ENCODE measurements around the gene CPNE9. TPM values are rescaled to one million over a fixed set of nuclear protein-coding genes. Genes with fewer than 3 reads are reported as not detected.

CPNE9 gene
- total RNA-seq = not detected

GRCh38 chr3:9703736-9704346 is at the start of gene CPNE9:
Gene CPNE9 (plus strand): TSS chr3:9703833. CDS start chr3:9703997, 164 bp downstream.
- Histone ChIP-seq H3K27ac (no peak within 1 kb of the TSS), H3K4me1 (peaks cover 0 to 9% of the 10 kb centered on the region in 2 donors), H3K4me3 (peak within 1 kb of the TSS; percentile 45 to 47), H3K36me3 (peaks cover 7 to 43% of the 10 kb centered on the region in 2 donors), H3K27me3 (peaks cover 3% of the 10 kb centered on the region), H3K9me3 (no peaks in the 10 kb centered on the region)
- DNase-seq (ENCODE audit: low spot score in 2 of 2) = no peak
- no peak for TF ChIP-seq CTCF (IDR thresholded peaks at IDR 0.05)
- intact Hi-C loops (cut with DNase I) = no loop called here

- Histone ChIP-seq H3K27ac (no peak overlapping the region), H3K9me3 (no peaks in the 10 kb centered on the region), H3K4me1 (no peaks in the 10 kb centered on the region), H3K36me3 (peaks cover 66 to 95% of the 10 kb centered on the region in 2 donors), H3K4me3 (no peak overlapping the region), H3K27me3 (no peaks in the 10 kb centered on the region)
- no peak for TF ChIP-seq CTCF (IDR thresholded peaks at IDR 0.05)
- intact Hi-C loops (cut with DNase I) = no loop called here
- DNase-seq (ENCODE audit: low spot score in 2 of 2) = no peak
These were observed 43.8 kb upstream of the CPNE9 start for GRCh38 chr3:9659849-9660248.

- Histone ChIP-seq H3K4me3 (no peak overlapping the region), H3K27me3 (no peaks in the 10 kb centered on the region), H3K9me3 (no peaks in the 10 kb centered on the region), H3K4me1 (no peaks in the 10 kb centered on the region), H3K36me3 (peaks cover 70 to 96% of the 10 kb centered on the region in 2 donors), H3K27ac (no peak overlapping the region)
- TF ChIP-seq CTCF (IDR thresholded peaks at IDR 0.05) = no peak
- intact Hi-C loops (cut with DNase I) = no loop called here
- DNase-seq (ENCODE audit: low spot score in 2 of 2) = no peak
These were observed 42.7 kb upstream of the CPNE9 start for GRCh38 chr3:9660972-9661371.

GRCh38 chr3:9664119-9664751 is 39.4 kb upstream of the CPNE9 start:
- H3K9me3 ChIP-seq = no peaks in the 10 kb centered on the region
- TF ChIP-seq CTCF (IDR thresholded peaks at IDR 0.05) = no peak
- no peak overlapping the region for H3K4me3 ChIP-seq
- no peak overlapping the region for H3K27ac ChIP-seq
- H3K27me3 ChIP-seq = no peaks in the 10 kb centered on the region
- intact Hi-C loops (cut with DNase I) = no loop called here
- peaks cover under 1 to 2% of the 10 kb centered on the region in 2 donors for H3K4me1 ChIP-seq
- H3K36me3 ChIP-seq = peaks cover 70 to 97% of the 10 kb centered on the region in 2 donors
- DNase-seq (ENCODE audit: low spot score in 2 of 2) = no peak

- no peak for DNase-seq (ENCODE audit: low spot score in 2 of 2)
- Histone ChIP-seq H3K36me3 (peaks cover 73 to 90% of the 10 kb centered on the region in 2 donors), H3K9me3 (no peaks in the 10 kb centered on the region), H3K4me3 (no peak overlapping the region), H3K4me1 (peaks cover 10% of the 10 kb centered on the region in 2 donors), H3K27ac (no peak overlapping the region), H3K27me3 (no peaks in the 10 kb centered on the region)
- intact Hi-C loops (cut with DNase I) = no loop called here
- no peak for TF ChIP-seq CTCF (IDR thresholded peaks at IDR 0.05)
These were observed 36.8 kb upstream of the CPNE9 start for GRCh38 chr3:9666704-9667445.
